H1 (cell line): ENCODE measurements around the gene KCTD10. TPM values are rescaled to one million over a fixed set of nuclear protein-coding genes. Genes with fewer than 3 reads are reported as not detected.

Experiments used
- CTCF ChIA-PET: fragments of 300-600 bp; sonication (Branson Sonifier 250); formaldehyde crosslinking; loops from one replicate; lab custom pipeline; 2021; ENCODE audit not compliant: partially characterized antibody; lab: Charles Lee
- POLR2A ChIA-PET: fragments of 300-600 bp; sonication (Branson Sonifier 250); formaldehyde crosslinking; loops from one replicate; lab custom pipeline; 2021; ENCODE audit warnings: inconsistent platforms; ENCODE audit not compliant: partially characterized antibody; lab: Charles Lee
- DNase-seq, 2 experiments: peaks; one replicate each; pipeline versions ENCODE4 v3.0.0 to v3.0.0-alpha.2; 2010 to 2022; ENCODE audit warnings: low spot score in 2 of 2, low read depth in 1 of 2, mixed read lengths in 1 of 2
- FAIRE-seq: peaks from 2 replicates; lab custom pipeline; 2011; peaks lifted over from hg19 to GRCh38; lab: Jason Lieb, UNC
- H2AFZ ChIP-seq: 2 replicates; pipeline ENCODE4 v1.8.1; 2012; ENCODE audit warnings: low read length, inconsistent platforms
- H2AK5ac ChIP-seq: 2 replicates; pipeline ENCODE4 v1.6.1; 2013; ENCODE audit warnings: low read depth, low read length
- H2BK120ac ChIP-seq: replicated peaks from 2 replicates; pipeline ENCODE3; 2013; ENCODE audit warnings: low read depth, low read length, inconsistent platforms
- H2BK12ac ChIP-seq: 2 replicates; pipeline ENCODE4 v1.6.1; 2013; ENCODE audit warnings: low read depth, low read length
- H2BK15ac ChIP-seq: 2 replicates; pipeline ENCODE4 v1.6.1; 2013; ENCODE audit warnings: low read length
- H2BK20ac ChIP-seq: 2 replicates; pipeline ENCODE4 v1.6.1; 2013; ENCODE audit warnings: low read length
- H2BK5ac ChIP-seq: 2 replicates; pipeline ENCODE4 v1.6.1; 2013; ENCODE audit warnings: low read depth, low read length
- H3K14ac ChIP-seq: 2 replicates; pipeline ENCODE4 v1.6.1; 2013; ENCODE audit warnings: inconsistent platforms; ENCODE audit not compliant: insufficient read length
- H3K18ac ChIP-seq: 2 replicates; pipeline ENCODE4 v1.6.1; 2013; ENCODE audit warnings: low read length; ENCODE audit errors: extremely low read depth
- H3K23ac ChIP-seq: 2 replicates; pipeline ENCODE4 v1.6.1; 2013; ENCODE audit warnings: inconsistent platforms; ENCODE audit not compliant: insufficient read length
- H3K23me2 ChIP-seq: 2 replicates; pipeline ENCODE4 v1.6.1; 2013; ENCODE audit warnings: low read depth, low read length
- H3K27ac ChIP-seq: 2 replicates; pipeline ENCODE4 v1.6.1; 2011; ENCODE audit warnings: low read depth, low read length, inconsistent platforms
- H3K27me3 ChIP-seq, 4 experiments: replicated peaks in 1 of 4; 1 replicate in 1 of 4; 2 replicates in 3 of 4; pipeline versions ENCODE4 v1.6.1 to v1.8.1; 2011 to 2013; ENCODE audit warnings: low read length in 3 of 4, mild to moderate bottlenecking in 3 of 4, inconsistent platforms in 2 of 4, mixed read lengths in 2 of 4, moderate library complexity in 1 of 4; ENCODE audit not compliant: control insufficient read depth in 3 of 4, insufficient read depth in 3 of 4; ENCODE audit errors: extremely low read depth in 1 of 4
- H3K36me3 ChIP-seq, 4 experiments: 2 replicates each; pipeline versions ENCODE4 v1.6.1 to v1.8.1; 2011 to 2013; ENCODE audit warnings: mild to moderate bottlenecking in 4 of 4, low read length in 3 of 4, moderate library complexity in 2 of 4, control low read depth in 1 of 4, inconsistent platforms in 1 of 4; ENCODE audit not compliant: insufficient read depth in 4 of 4, control insufficient read depth in 2 of 4
- H3K4ac ChIP-seq: replicated peaks from 2 replicates; pipeline ENCODE3; 2013; ENCODE audit warnings: low read length, low read depth, mixed read lengths, inconsistent platforms; ENCODE audit not compliant: insufficient read length
- H3K4me1 ChIP-seq, 4 experiments: replicated peaks in 1 of 4; 1 replicate in 1 of 4; 2 replicates in 3 of 4; pipeline versions ENCODE4 v1.6.1 to v1.8.1; 2011 to 2013; ENCODE audit warnings: low read length in 3 of 4, inconsistent platforms in 2 of 4, mixed read lengths in 1 of 4; ENCODE audit not compliant: insufficient read depth in 4 of 4, control insufficient read depth in 3 of 4
- H3K4me2 ChIP-seq, 2 experiments: 2 replicates each; pipeline versions ENCODE4 v1.6.1 to v1.8.1; 2011 to 2013; ENCODE audit warnings: low read depth in 2 of 2, low read length in 2 of 2, control low read depth in 1 of 2, inconsistent platforms in 1 of 2, mild to moderate bottlenecking in 1 of 2; ENCODE audit not compliant: insufficient read depth in 1 of 2
- H3K4me3 ChIP-seq, 4 experiments: fragments of 200-600, 300-600 bp in 1 of 4; sonication (generic), shearing (Covaris generic), sonication (Bioruptor Twin) in 1 of 4; 2 replicates each; pipeline versions ENCODE4 v1.5.1 to v1.8.1; 2011 to 2016; ENCODE audit warnings: low read length in 4 of 4, low read depth in 3 of 4, control low read depth in 2 of 4, inconsistent platforms in 2 of 4, mild to moderate bottlenecking in 2 of 4, mixed read lengths in 1 of 4, moderate library complexity in 1 of 4; ENCODE audit not compliant: insufficient read depth in 2 of 4; ENCODE audit errors: extremely low read depth in 1 of 4
- H3K56ac ChIP-seq: replicated peaks from 2 replicates; pipeline ENCODE3; 2013; ENCODE audit warnings: low read depth, mild to moderate bottlenecking, mixed read lengths, low read length, inconsistent platforms; ENCODE audit not compliant: insufficient read length
- H3K79me1 ChIP-seq: 2 replicates; pipeline ENCODE4 v1.6.1; 2013; ENCODE audit warnings: low read depth, low read length, control low read depth
- H3K79me2 ChIP-seq, 2 experiments: 2 replicates each; pipeline versions ENCODE4 v1.6.1 to v1.8.1; 2012 to 2013; ENCODE audit warnings: low read length in 2 of 2, mild to moderate bottlenecking in 2 of 2, inconsistent platforms in 1 of 2; ENCODE audit not compliant: insufficient read depth in 2 of 2, control insufficient read depth in 1 of 2
- H3K9ac ChIP-seq, 4 experiments: replicated peaks in 1 of 4; 1 replicate in 1 of 4; 2 replicates in 3 of 4; pipeline versions ENCODE4 v1.6.1 to v1.8.1; 2011 to 2013; ENCODE audit warnings: low read depth in 3 of 4, low read length in 3 of 4, control low read depth in 2 of 4, mild to moderate bottlenecking in 2 of 4, moderate library complexity in 2 of 4, inconsistent platforms in 1 of 4; ENCODE audit errors: extremely low read depth in 1 of 4
- H3K9me3 ChIP-seq, 2 experiments: 2 replicates each; pipeline versions ENCODE4 v1.6.1 to v1.8.1; 2012 to 2013; ENCODE audit warnings: mild to moderate bottlenecking in 2 of 2, moderate library complexity in 2 of 2, control low read depth in 1 of 2, inconsistent platforms in 1 of 2, low read depth in 1 of 2, low read length in 1 of 2, mixed read lengths in 1 of 2; ENCODE audit not compliant: insufficient read depth in 2 of 2
- H4K20me1 ChIP-seq, 2 experiments: replicated peaks in 1 of 2; 2 replicates each; pipeline versions ENCODE3 to v1.8.1; 2011 to 2013; ENCODE audit warnings: inconsistent platforms in 2 of 2, low read length in 2 of 2, mild to moderate bottlenecking in 1 of 2; ENCODE audit not compliant: insufficient read depth in 2 of 2, control insufficient read depth in 1 of 2
- H4K5ac ChIP-seq: 2 replicates; pipeline ENCODE4 v1.6.1; 2013; ENCODE audit warnings: low read length, low read depth, mixed read lengths, inconsistent platforms; ENCODE audit not compliant: insufficient read length
- H4K8ac ChIP-seq: 2 replicates; pipeline ENCODE4 v1.8.0; 2013; ENCODE audit warnings: mild to moderate bottlenecking, moderate library complexity, low read length, inconsistent platforms; ENCODE audit not compliant: insufficient read depth; ENCODE audit errors: extremely low read depth
- H4K91ac ChIP-seq: replicated peaks from 2 replicates; pipeline ENCODE3; 2013; ENCODE audit warnings: low read length, mixed read lengths, inconsistent platforms; ENCODE audit not compliant: insufficient read length
- CEBPB ChIP-seq: IDR thresholded peaks from 2 replicates; pipeline ENCODE4 v1.6.1; 2012; ENCODE audit warnings: low read depth, low read length
- EGR1 ChIP-seq: IDR thresholded peaks from 2 replicates; pipeline ENCODE4 v1.6.1; 2011; ENCODE audit warnings: low read depth, low read length, borderline replicate concordance
- KDM4A ChIP-seq: IDR thresholded peaks from one replicate; pipeline ENCODE4 v1.7.1; 2012; ENCODE audit warnings: low read depth, mild to moderate bottlenecking, moderate library complexity, low read length, inconsistent platforms; ENCODE audit not compliant: severe bottlenecking
- POLR2AphosphoS5 ChIP-seq: IDR thresholded peaks from 2 replicates; pipeline ENCODE4 v1.6.1; 2011; ENCODE audit warnings: low read depth, low read length
- RXRA ChIP-seq: IDR thresholded peaks from 2 replicates; pipeline ENCODE4 v1.6.1; 2011; ENCODE audit warnings: low read depth, mild to moderate bottlenecking, low read length, moderate library complexity; ENCODE audit not compliant: insufficient read depth
- YY1 ChIP-seq: IDR thresholded peaks from 2 replicates; pipeline ENCODE4 v1.6.1; 2011; ENCODE audit warnings: low read depth, mild to moderate bottlenecking, low read length
- WGBS, 2 experiments: shearing (Covaris generic) in 1 of 2; methylation state at CpG; one replicate each; pipeline versions ENCODE4 v1.1.6 to v1.1.7; 2013 to 2015; ENCODE audit warnings: low lambda C conversion rate in 2 of 2, mixed read lengths in 2 of 2, inconsistent platforms in 1 of 2, low coverage in 1 of 2, missing lambda C conversion rate in 1 of 2; ENCODE audit not compliant: insufficient replicate concordance in 2 of 2, insufficient coverage in 1 of 2, insufficient read length in 1 of 2; ENCODE audit errors: extremely low coverage in 1 of 2, missing lambda C conversion rate in 1 of 2; 5-methylcytosine and 5-hydroxymethylcytosine counted together
- polyA plus RNA-seq, 7 experiments: library from polyadenylated mRNA; depleted of rRNA in 3 of 7; stranded (reverse) in 5 of 7; unstranded in 2 of 7; fragments of >200 nt in 5 of 7; fragments of 200-250 nt in 2 of 7; gene quantifications; 1 replicate in 5 of 7; 2 replicates in 1 of 7; 4 replicates in 1 of 7; pipeline versions ENCODE4 v1.2.1 to v1.2.3, GENCODE V29; 2011 to 2013; ENCODE audit warnings: missing spikeins in 2 of 7, mixed read lengths in 2 of 7
- total RNA-seq: library from RNA; stranded (reverse); fragmentation: NEBNext Ultra II Directional; extraction: Animal tissue kit (Norgen Biotek cat#: 25700); gene quantifications from 2 replicates; pipeline ENCODE4 v1.2.1, GENCODE V29; 2021

The KCTD10 gene
- total and polyA plus RNA-seq, 2 of the 8 experiments (the other 6 are each of a cell fraction or from before 2014, with no cell fraction given) = 45.3 to 52.4 TPM

DNA sequence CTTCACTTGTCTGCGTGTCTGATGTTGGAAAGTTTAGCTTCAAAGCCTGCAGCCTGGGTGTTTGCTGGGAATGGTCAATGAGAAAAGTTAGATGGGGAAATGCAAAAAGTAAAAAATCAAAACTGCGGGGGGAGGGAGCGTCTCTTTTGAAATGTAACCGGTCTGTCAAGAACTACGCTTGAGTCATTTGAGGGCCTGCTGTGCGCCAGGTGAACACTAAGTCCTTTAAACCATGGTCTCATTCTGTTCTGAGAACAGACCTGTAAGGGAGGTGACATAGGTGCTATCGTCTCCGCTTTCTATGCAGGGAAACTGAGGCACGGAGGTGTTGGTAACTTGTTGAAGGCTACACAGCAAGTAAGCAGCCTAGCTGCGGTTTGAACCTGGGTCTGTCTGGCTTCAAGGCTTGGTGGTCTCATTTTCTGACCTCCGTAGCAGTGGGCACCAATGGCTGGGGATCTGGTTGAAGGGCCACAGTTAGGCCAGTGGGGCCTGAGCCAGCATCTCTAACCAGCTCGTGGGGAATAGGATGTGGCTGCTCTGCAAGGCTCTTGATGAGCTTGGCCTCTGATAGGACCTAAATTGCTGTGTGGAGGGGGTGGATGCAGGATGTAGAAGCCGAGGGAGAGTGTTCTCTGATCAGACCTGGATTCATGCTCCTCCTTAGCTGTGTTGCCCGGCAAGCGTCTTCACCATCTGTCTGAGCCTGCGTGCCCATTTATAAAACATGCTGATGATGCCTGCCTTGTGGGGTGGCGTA is 41.5 kb downstream of the KCTD10 start:
- Histone ChIP-seq H3K14ac (no peak overlapping the region), H3K9ac (no peak overlapping the region; a peak in 1 of 7 replicates), H3K4me1 (peaks cover 9 to 17% (median 11%) of the 10 kb centered on the region in 4 experiments), H3K79me2 (no peaks in the 10 kb centered on the region), H3K9me3 (no peaks in the 10 kb centered on the region), H3K4me2 (peak overlapping the region; percentile 45 to 47), H4K5ac (no peak overlapping the region), H3K23me2 (no peaks in the 10 kb centered on the region), H3K27ac (0 out of 2 replicates have a peak overlapping the region, but pooled peaks have one; percentile 17), H3K23ac (no peak overlapping the region), H2BK15ac (no peak overlapping the region), H3K18ac (no peak overlapping the region), H3K27me3 (no peaks in the 10 kb centered on the region), H2BK20ac (no peak overlapping the region), H3K4me3 (peak overlapping the region in 2 of 4 experiments; percentile 4 to 20; a peak in 2 of 8 replicates), H2BK5ac (peak overlapping the region; percentile 19; the same call in 1 of the 2 replicates), H2AFZ (no peak overlapping the region), H4K20me1 (no peaks in the 10 kb centered on the region), H4K8ac (no peak overlapping the region; the same call in 1 of the 2 replicates), H3K79me1 (no peaks in the 10 kb centered on the region), H3K36me3 (no peaks in the 10 kb centered on the region), H3K4ac (no peak overlapping the region), H2BK120ac (no peak overlapping the region), H2AK5ac (no peak overlapping the region; the same call in 1 of the 2 replicates), H2BK12ac (peak overlapping the region; percentile 20; the same call in 1 of the 2 replicates), H4K91ac (no peak overlapping the region), H3K56ac (no peak overlapping the region)
- 75% methylated on average over 17 of the region's 17 CpGs; no CpG with 5 or more reads in 1 of the 2 experiments for WGBS, 2 experiments
- DNase-seq = no peak
- no peak for FAIRE-seq
- ChIA-PET POLR2A (interaction anchor here (0.8 to 1.6 kb wide), 3 partner anchors 14 to 162 kb away, joined by 3 to 6 read pairs (median 3); no protein-coding TSS in a partner anchor), CTCF (interaction anchor here (1.0 to 12.4 kb wide), 10 partner anchors 12 to 147 kb away, joined by 3 to 245 read pairs (median 6); partner anchors contain the start of genes KCTD10 and UBE3B)
- TF ChIP-seq CEBPB (no peak), KDM4A (no peak), RXRA (no peak), YY1 (no peak), EGR1 (no peak), POLR2AphosphoS5 (no peak)
